Fibroblast of lung (primary cell): ENCODE measurements around the gene EZH1. TPM values are rescaled to one million over a fixed set of nuclear protein-coding genes. Genes with fewer than 3 reads are reported as not detected.

ENCODE experiments used
- DNase-seq, 2 donors: peaks; one replicate each; pipeline versions ENCODE4 v3.0.0 to v3.0.0-alpha.2; 2010; ENCODE audit warnings: low read depth in 2 of 2
- H2AFZ ChIP-seq: 2 replicates; pipeline ENCODE4 v1.5.1; 2012; ENCODE audit warnings: low read length, control low read depth, inconsistent platforms
- H3K27ac ChIP-seq: 2 replicates; pipeline ENCODE4 v1.5.1; 2011; ENCODE audit warnings: low read length, control low read depth; ENCODE audit not compliant: insufficient read depth
- H3K27me3 ChIP-seq: 2 replicates; pipeline ENCODE4 v1.5.1; 2011; ENCODE audit warnings: mild to moderate bottlenecking, low read length; ENCODE audit not compliant: control insufficient read depth, insufficient read depth
- H3K36me3 ChIP-seq: 2 replicates; pipeline ENCODE4 v1.5.1; 2011; ENCODE audit warnings: low read length; ENCODE audit not compliant: control insufficient read depth, insufficient read depth
- H3K4me1 ChIP-seq: 2 replicates; pipeline ENCODE4 v1.5.1; 2011; ENCODE audit warnings: low read length; ENCODE audit not compliant: control insufficient read depth, insufficient read depth; ENCODE audit errors: extremely low read depth
- H3K4me2 ChIP-seq: 2 replicates; pipeline ENCODE4 v1.5.1; 2011; ENCODE audit warnings: low read length, control low read depth; ENCODE audit not compliant: insufficient read depth; ENCODE audit errors: extremely low read depth
- H3K4me3 ChIP-seq, 4 experiments: fragments of 200-600 bp in 1 of 4; sonication (generic) in 1 of 4; replicated peaks in 1 of 4; 2 replicates each; pipeline ENCODE4 v1.5.1; 2011 to 2016; ENCODE audit warnings: low read length in 4 of 4, low read depth in 3 of 4, mild to moderate bottlenecking in 3 of 4, control low read depth in 2 of 4, inconsistent platforms in 1 of 4, mixed read lengths in 1 of 4; ENCODE audit not compliant: insufficient read depth in 1 of 4; ENCODE audit errors: control extremely low read depth in 1 of 4
- H3K79me2 ChIP-seq: 2 replicates; pipeline ENCODE4 v1.5.1; 2012; ENCODE audit warnings: mild to moderate bottlenecking, low read length, inconsistent platforms; ENCODE audit not compliant: control insufficient read depth, insufficient read depth
- H3K9ac ChIP-seq: 2 replicates; pipeline ENCODE4 v1.5.1; 2011; ENCODE audit warnings: mild to moderate bottlenecking, low read length, control low read depth; ENCODE audit not compliant: insufficient read depth
- H3K9me3 ChIP-seq: 2 replicates; pipeline ENCODE4 v1.5.1; 2012; ENCODE audit warnings: low read depth, low read length; ENCODE audit not compliant: control insufficient read depth, insufficient read depth
- H4K20me1 ChIP-seq: 2 replicates; pipeline ENCODE4 v1.5.1; 2011; ENCODE audit warnings: low read length; ENCODE audit not compliant: control insufficient read depth, insufficient read depth; ENCODE audit errors: extremely low read depth
- EZH2 ChIP-seq: IDR thresholded peaks from 2 replicates; pipeline ENCODE4 v1.5.1; 2012; ENCODE audit warnings: low read length, control low read depth, mild to moderate bottlenecking; ENCODE audit errors: missing control alignments
- polyA plus RNA-seq, 2 donors: library from polyadenylated mRNA; depleted of rRNA in 1 of 2; stranded (reverse) in 1 of 2; unstranded in 1 of 2; fragments of >200 nt; gene quantifications; 2 replicates each; pipeline ENCODE4 v1.2.1, GENCODE V29; 2011 to 2012; ENCODE audit warnings: missing spikeins in 1 of 2
- total RNA-seq: library from RNA; depleted of rRNA; stranded (reverse); fragments of >200 nt; gene quantifications from 2 replicates; pipeline ENCODE4 v1.2.1, GENCODE V29; 2014
- TF ChIP-seq, protein P1 (sequence below), 2 donors: IDR thresholded peaks in 1 of 2; conservative IDR thresholded peaks in 1 of 2; 1 replicate in 1 of 2; 2 replicates in 1 of 2; pipeline ENCODE4 v1.5.1; 2011 to 2012; ENCODE audit warnings: low read length in 2 of 2, control low read depth in 1 of 2, inconsistent platforms in 1 of 2, low read depth in 1 of 2, mild to moderate bottlenecking in 1 of 2

EZH1 gene
- total and polyA plus RNA-seq, 2 donors (not counting 1 experiment from before 2014, with no cell fraction given), result 28.6 to 31.9 TPM

DNA sequence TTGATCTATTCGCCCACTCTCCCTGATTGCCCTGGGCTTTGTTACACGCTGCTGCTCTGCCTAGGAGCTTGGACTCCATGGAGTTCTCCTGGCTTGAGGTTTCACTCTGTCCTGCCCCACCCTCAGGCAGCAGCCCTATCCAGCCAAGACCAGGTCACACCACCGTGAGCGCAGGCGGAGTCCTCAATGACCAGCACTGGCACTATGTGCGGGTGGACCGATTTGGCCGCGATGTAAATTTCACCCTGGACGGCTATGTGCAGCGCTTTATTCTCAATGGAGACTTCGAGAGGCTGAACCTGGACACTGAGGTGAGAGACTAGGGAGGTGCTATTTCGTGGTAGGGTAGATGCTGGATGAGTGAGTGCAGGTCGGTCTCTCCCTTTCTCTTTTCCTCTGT, 59.0 kb downstream of the EZH1 start:
- H3K9ac ChIP-seq, result no peak overlapping the region
- TF ChIP-seq EZH2, result no peak
- TF ChIP-seq, protein P1, sequence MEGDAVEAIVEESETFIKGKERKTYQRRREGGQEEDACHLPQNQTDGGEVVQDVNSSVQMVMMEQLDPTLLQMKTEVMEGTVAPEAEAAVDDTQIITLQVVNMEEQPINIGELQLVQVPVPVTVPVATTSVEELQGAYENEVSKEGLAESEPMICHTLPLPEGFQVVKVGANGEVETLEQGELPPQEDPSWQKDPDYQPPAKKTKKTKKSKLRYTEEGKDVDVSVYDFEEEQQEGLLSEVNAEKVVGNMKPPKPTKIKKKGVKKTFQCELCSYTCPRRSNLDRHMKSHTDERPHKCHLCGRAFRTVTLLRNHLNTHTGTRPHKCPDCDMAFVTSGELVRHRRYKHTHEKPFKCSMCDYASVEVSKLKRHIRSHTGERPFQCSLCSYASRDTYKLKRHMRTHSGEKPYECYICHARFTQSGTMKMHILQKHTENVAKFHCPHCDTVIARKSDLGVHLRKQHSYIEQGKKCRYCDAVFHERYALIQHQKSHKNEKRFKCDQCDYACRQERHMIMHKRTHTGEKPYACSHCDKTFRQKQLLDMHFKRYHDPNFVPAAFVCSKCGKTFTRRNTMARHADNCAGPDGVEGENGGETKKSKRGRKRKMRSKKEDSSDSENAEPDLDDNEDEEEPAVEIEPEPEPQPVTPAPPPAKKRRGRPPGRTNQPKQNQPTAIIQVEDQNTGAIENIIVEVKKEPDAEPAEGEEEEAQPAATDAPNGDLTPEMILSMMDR (conservative IDR thresholded peaks at IDR 0.05 in 1 of 2, IDR thresholded peaks at IDR 0.05 in 1 of 2; ENCODE audit: low read depth in 1 of 2, low read length in 2 of 2), result no peak
- peaks cover 20% of the 10 kb centered on the region for H3K36me3 ChIP-seq

DNA sequence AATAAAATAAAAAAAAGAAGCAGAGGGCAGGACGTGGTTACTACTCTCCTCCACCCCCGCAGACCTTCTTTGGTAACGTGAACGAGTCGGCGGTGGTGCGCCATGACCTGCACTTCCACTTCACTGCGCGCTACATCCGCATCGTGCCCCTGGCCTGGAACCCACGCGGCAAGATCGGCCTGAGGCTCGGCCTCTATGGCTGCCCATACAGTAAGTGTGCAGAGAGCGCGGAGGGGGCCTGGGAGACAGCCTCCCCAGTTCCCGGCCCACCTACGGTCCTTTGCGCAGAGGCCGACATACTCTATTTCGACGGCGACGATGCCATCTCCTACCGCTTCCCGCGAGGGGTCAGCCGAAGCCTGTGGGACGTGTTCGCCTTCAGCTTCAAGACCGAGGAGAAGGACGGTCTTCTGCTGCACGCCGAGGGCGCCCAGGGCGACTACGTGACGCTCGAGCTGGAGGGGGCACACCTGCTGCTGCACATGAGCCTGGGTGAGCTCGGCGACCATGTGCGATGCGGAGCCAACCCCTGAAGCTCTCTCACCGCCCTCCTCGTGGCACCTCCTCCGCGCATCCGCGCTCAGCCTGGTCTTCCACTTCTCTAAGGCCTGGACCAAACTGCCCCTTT, 59.8 kb downstream of the EZH1 start:
- peaks cover 20% of the 10 kb centered on the region for H3K4me1 ChIP-seq
- H3K4me3 ChIP-seq, result no peak overlapping the region
- H3K79me2 ChIP-seq, result peaks cover 4% of the 10 kb centered on the region
- no peak overlapping the region for H3K9ac ChIP-seq
- no peak overlapping the region for H2AFZ ChIP-seq
- no peak for TF ChIP-seq EZH2
- TF ChIP-seq, protein P1 (conservative IDR thresholded peaks at IDR 0.05 in 1 of 2, IDR thresholded peaks at IDR 0.05 in 1 of 2; ENCODE audit: low read depth in 1 of 2, low read length in 2 of 2), result no peak
- H3K9me3 ChIP-seq, result no peaks in the 10 kb centered on the region
- no peak overlapping the region for H3K27ac ChIP-seq
- no peaks in the 10 kb centered on the region for H4K20me1 ChIP-seq
- no peak overlapping the region for H3K4me2 ChIP-seq
- peaks cover 17% of the 10 kb centered on the region for H3K36me3 ChIP-seq
- H3K27me3 ChIP-seq, result no peaks in the 10 kb centered on the region
- no peak for DNase-seq

More for the DNA sequence above, 59.0 kb downstream of the EZH1 start:
- no peak overlapping the region for H3K4me2 ChIP-seq
- no peak for DNase-seq
- no peaks in the 10 kb centered on the region for H3K27me3 ChIP-seq
- H3K79me2 ChIP-seq, result peaks cover 4% of the 10 kb centered on the region
- H4K20me1 ChIP-seq, result no peaks in the 10 kb centered on the region
- no peak overlapping the region for H3K4me3 ChIP-seq
- H3K4me1 ChIP-seq, result peaks cover 14% of the 10 kb centered on the region
- no peaks in the 10 kb centered on the region for H3K9me3 ChIP-seq
- H2AFZ ChIP-seq, result no peak overlapping the region
- no peak overlapping the region for H3K27ac ChIP-seq

DNA sequence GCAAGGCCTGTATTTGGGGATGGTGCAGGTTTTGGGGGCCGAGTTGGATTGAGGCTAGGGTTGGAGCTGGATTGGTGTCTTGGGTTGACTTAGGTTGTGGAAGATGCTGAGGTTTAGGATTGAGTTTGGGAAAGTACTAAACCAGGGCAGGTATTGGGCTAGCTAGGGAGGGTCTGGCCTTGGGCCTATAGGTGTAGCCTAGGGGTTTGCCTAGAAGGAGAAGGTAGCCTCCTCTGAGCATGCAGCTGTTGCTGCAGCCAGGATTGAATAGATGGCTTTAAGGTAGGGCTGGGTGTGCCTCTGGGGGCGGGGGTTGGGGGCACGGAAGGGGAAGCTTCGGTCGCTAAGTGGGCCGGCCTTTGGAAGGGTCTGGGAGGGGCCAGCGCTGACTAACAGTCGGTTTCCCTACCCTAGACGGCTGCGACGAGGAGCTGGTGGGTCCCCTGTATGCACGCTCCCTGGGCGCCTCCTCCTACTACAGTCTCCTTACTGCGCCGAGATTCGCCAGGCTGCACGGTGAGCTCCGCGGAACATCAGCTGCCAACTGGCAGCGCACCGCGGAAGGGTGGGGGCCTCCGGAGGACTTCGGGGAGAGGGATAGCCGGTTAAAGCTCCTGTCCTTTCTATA, 61.3 kb downstream of the EZH1 start:
- no peaks in the 10 kb centered on the region for H3K9me3 ChIP-seq
- peaks cover 16% of the 10 kb centered on the region for H3K36me3 ChIP-seq
- H3K4me3 ChIP-seq, result peak overlapping the region; percentile 62 to 88 (median 78)
- H3K27ac ChIP-seq, result peak overlapping the region; percentile 76
- no peaks in the 10 kb centered on the region for H3K27me3 ChIP-seq
- peak overlapping the region; percentile 88 for H3K4me2 ChIP-seq
- no peaks in the 10 kb centered on the region for H4K20me1 ChIP-seq
- DNase-seq, result peak in 1 of 2 donors; percentile 69
- no peak overlapping the region for H2AFZ ChIP-seq
- TF ChIP-seq EZH2, result no peak
- TF ChIP-seq, protein P1 (conservative IDR thresholded peaks at IDR 0.05 in 1 of 2, IDR thresholded peaks at IDR 0.05 in 1 of 2; ENCODE audit: low read depth in 1 of 2, low read length in 2 of 2), result no peak
- peaks cover 31% of the 10 kb centered on the region for H3K4me1 ChIP-seq
- H3K9ac ChIP-seq, result peak overlapping the region; percentile 58
- peaks cover 4% of the 10 kb centered on the region for H3K79me2 ChIP-seq
